Smooth muscle cell (in vitro differentiated cells): ENCODE results near the gene ESPN. TPM values are rescaled to one million over a fixed set of nuclear protein-coding genes. Genes with fewer than 3 reads are reported as not detected.

Experiments
- DNase-seq: peaks from one replicate; lab custom pipeline; 2025; ENCODE audit not compliant: unreplicated experiment; lab: John Stamatoyannopoulos, UW
- H2AFZ ChIP-seq: fragments of 200-600 bp; sonication (generic); 2 replicates; pipeline ENCODE4 v1.6.0; 2016; ENCODE audit warnings: antibody characterized with exemption, low read depth, mild to moderate bottlenecking
- H3F3A ChIP-seq: fragments of 200-600 bp; sonication (generic); 2 replicates; pipeline ENCODE4 v1.6.0; 2017; ENCODE audit warnings: antibody characterized with exemption, low read depth
- H3K27ac ChIP-seq: fragments of 200-600 bp; sonication (generic); 2 replicates; pipeline ENCODE4 v1.5.1; 2016; ENCODE audit warnings: low read depth, mild to moderate bottlenecking
- H3K27me3 ChIP-seq: fragments of 200-600 bp; sonication (generic); 2 replicates; pipeline ENCODE4 v1.6.1; 2016; ENCODE audit warnings: low read depth, mild to moderate bottlenecking
- H3K36me3 ChIP-seq: fragments of 200-600 bp; sonication (generic); 2 replicates; pipeline ENCODE4 v1.5.1; 2016; ENCODE audit warnings: low read depth
- H3K4me1 ChIP-seq: fragments of 200-600 bp; sonication (generic); 2 replicates; pipeline ENCODE4 v1.5.1; 2016; ENCODE audit warnings: low read depth
- H3K4me2 ChIP-seq: fragments of 200-600 bp; sonication (generic); 2 replicates; pipeline ENCODE4 v1.6.0; 2016; ENCODE audit warnings: mild to moderate bottlenecking
- H3K4me3 ChIP-seq: fragments of 200-600 bp; sonication (generic); 2 replicates; pipeline ENCODE4 v1.5.1; 2016; ENCODE audit warnings: mild to moderate bottlenecking
- H3K79me2 ChIP-seq: fragments of 200-600 bp; sonication (generic); 2 replicates; pipeline ENCODE4 v1.6.0; 2016; ENCODE audit warnings: low read depth, mild to moderate bottlenecking
- H3K9ac ChIP-seq: fragments of 200-600 bp; sonication (generic); 2 replicates; pipeline ENCODE4 v1.6.0; 2016; ENCODE audit warnings: low read depth
- H3K9me3 ChIP-seq: fragments of 200-600 bp; sonication (generic); replicated peaks from 2 replicates; pipeline ENCODE4 v1.5.1; 2016; ENCODE audit warnings: low read depth
- H4K20me1 ChIP-seq: fragments of 200-600 bp; sonication (generic); 2 replicates; pipeline ENCODE4 v1.6.0; 2016; ENCODE audit warnings: low read depth
- CTCF ChIP-seq: fragments of 200-600 bp; sonication (generic); IDR thresholded peaks from 2 replicates; pipeline ENCODE4 v1.5.1; 2017; ENCODE audit warnings: borderline replicate concordance, mild to moderate bottlenecking, antibody characterized with exemption; ENCODE audit not compliant: insufficient read depth, poor library complexity, severe bottlenecking
- WGBS: methylation state at CpG from one replicate; pipeline ENCODE4 v1.1.7; 2016; ENCODE audit warnings: low lambda C conversion rate; 5-methylcytosine and 5-hydroxymethylcytosine counted together
- polyA plus RNA-seq: library from polyadenylated mRNA; unstranded; fragments of >200 nt; fragmentation: Nextera tagmentation; extraction: Ambion mirVana; gene quantifications from 2 replicates; pipeline ENCODE4 v1.2.1, GENCODE V29; 2016
- total RNA-seq: library from RNA; depleted of rRNA; stranded (reverse); fragments of >200 nt; gene quantifications from 2 replicates; pipeline ENCODE4 v1.2.3, GENCODE V29; 2014

ESPN gene
- total and polyA plus RNA-seq, 2 experiments from 2014 or later = 1.1 TPM; not detected in 1

- Histone ChIP-seq H3K4me3 (no peak overlapping the region), H3F3A (no peaks in the 10 kb centered on the region), H3K4me1 (no peaks in the 10 kb centered on the region), H3K36me3 (no peaks in the 10 kb centered on the region), H3K79me2 (no peaks in the 10 kb centered on the region), H3K27me3 (no peaks in the 10 kb centered on the region), H3K27ac (no peak overlapping the region), H2AFZ (no peak overlapping the region), H3K9me3 (no peaks in the 10 kb centered on the region), H3K4me2 (no peak overlapping the region), H3K9ac (no peak overlapping the region), H4K20me1 (no peaks in the 10 kb centered on the region)
- no peak for TF ChIP-seq CTCF
- DNase-seq = no peak
- WGBS = 90% methylated on average over 10 of the region's 12 CpGs
These were observed 82.9 kb downstream of the ESPN start for GRCh38 chr1:6507461-6507911.

GRCh38 chr1:6508154-6508815 is 83.7 kb downstream of the ESPN start:
- H3K4me3 ChIP-seq = no peak overlapping the region
- no peaks in the 10 kb centered on the region for H3K27me3 ChIP-seq
- H3K79me2 ChIP-seq = no peaks in the 10 kb centered on the region
- H3F3A ChIP-seq = no peaks in the 10 kb centered on the region
- H3K27ac ChIP-seq = no peak overlapping the region
- 89% methylated on average over 18 of the region's 18 CpGs for WGBS
- no peaks in the 10 kb centered on the region for H4K20me1 ChIP-seq
- TF ChIP-seq CTCF = no peak
- DNase-seq = no peak
- no peaks in the 10 kb centered on the region for H3K9me3 ChIP-seq
- H3K36me3 ChIP-seq = no peaks in the 10 kb centered on the region
- H3K4me2 ChIP-seq = no peak overlapping the region
- H3K4me1 ChIP-seq = no peaks in the 10 kb centered on the region
- H3K9ac ChIP-seq = no peak overlapping the region
- H2AFZ ChIP-seq = no peak overlapping the region

GRCh38 chr1:6508816-6509189 is 84.2 kb downstream of the ESPN start:
- Histone ChIP-seq H3K9me3 (no peaks in the 10 kb centered on the region), H3K79me2 (no peaks in the 10 kb centered on the region), H3F3A (no peaks in the 10 kb centered on the region), H2AFZ (no peak overlapping the region), H3K9ac (no peak overlapping the region), H3K27me3 (no peaks in the 10 kb centered on the region), H3K4me1 (no peaks in the 10 kb centered on the region), H3K4me2 (no peak overlapping the region), H3K27ac (no peak overlapping the region), H3K4me3 (no peak overlapping the region), H4K20me1 (no peaks in the 10 kb centered on the region), H3K36me3 (no peaks in the 10 kb centered on the region)
- DNase-seq = no peak
- TF ChIP-seq CTCF = no peak
- 95% methylated on average over 11 of the region's 11 CpGs for WGBS
